Measurements from ENCODE around the gene OR2M2.

GRCh38 chr1:248215880-248216279 lies 41.3 kb downstream of the OR2M2 start:
- TF ChIP-seq MAX (IDR thresholded peaks at IDR 0.05) (no peak), TCF12 (IDR thresholded peaks at IDR 0.05; ENCODE audit: low read depth) (no peak), TAF1 (IDR thresholded peaks at IDR 0.05; ENCODE audit: low read depth) (no peak), RAD21 (IDR thresholded peaks at IDR 0.05; ENCODE audit: low read depth) (no peak), YY1 (IDR thresholded peaks at IDR 0.05; ENCODE audit: low read depth) (no peak), REST (IDR thresholded peaks at IDR 0.05; ENCODE audit: low read depth) (no peak)
